Suppressor macrophage (primary cell): Measurements from ENCODE around the gene HEMK1.

Source experiments
- DNase-seq, 4 experiments: peaks; one replicate each; pipeline ENCODE4 v3.0.0-alpha.2; 2020 to 2022

HEMK1 gene

GRCh38 chr3:50642382-50642781 lies 73.1 kb downstream of the HEMK1 start:
- no peak for DNase-seq

- DNase-seq = peak in 3 of 4 experiments; percentile 30 to 47 (median 33)
Observed at GRCh38 chr3:50644561-50644960, 75.2 kb downstream of the HEMK1 start.

GRCh38 chr3:50645378-50645777 lies 76.1 kb downstream of the HEMK1 start:
- no peak for DNase-seq
